PC-3 (cell line): ENCODE data around the gene DNAH9.

Source experiments
- CTCF ChIP-seq: fragments of 300-600 bp; sonication (generic); conservative IDR thresholded peaks from 2 replicates; pipeline ENCODE4 v1.5.1; 2017; ENCODE audit warnings: antibody characterized with exemption, low read depth, mild to moderate bottlenecking, low read length
- EZH2 ChIP-seq: fragments of 300-600 bp; sonication (generic); IDR thresholded peaks from one replicate; pipeline ENCODE4 v1.6.1; 2017; ENCODE audit warnings: antibody characterized with exemption, mild to moderate bottlenecking, low read length; ENCODE audit not compliant: unreplicated experiment
- EZH2phosphoT487 ChIP-seq: fragments of 300-600 bp; sonication (generic); IDR thresholded peaks from 2 replicates; pipeline ENCODE4 v1.6.1; 2018; ENCODE audit warnings: mild to moderate bottlenecking, antibody characterized with exemption, low read length, borderline replicate concordance

- TF ChIP-seq CTCF, result no peak
- TF ChIP-seq EZH2phosphoT487, result no peak
- no peak for TF ChIP-seq EZH2
Measured at GRCh38 chr17:11816409-11816808, 218.1 kb downstream of the DNAH9 start.
